Neural crest cell (in vitro differentiated cells): ENCODE results near the gene IFT43. TPM values are rescaled to one million over a fixed set of nuclear protein-coding genes. Genes with fewer than 3 reads are reported as not detected.

Experiments
- DNase-seq: peaks from one replicate; pipeline ENCODE4 v3.0.0; 2021; ENCODE audit warnings: low read depth, mixed read lengths, low spot score
- H3K27ac Mint-ChIP-seq: one replicate; pipeline ENCODE4 v1.8.0; 2021; ENCODE audit warnings: mild to moderate bottlenecking, mixed read lengths; ENCODE audit not compliant: unreplicated experiment
- H3K27me3 Mint-ChIP-seq: 2 replicates; pipeline ENCODE4 v1.8.0; 2021; ENCODE audit warnings: low read depth, mild to moderate bottlenecking, mixed read lengths
- H3K36me3 Mint-ChIP-seq: 2 replicates; pipeline ENCODE4 v1.8.0; 2021; ENCODE audit warnings: low read depth, mild to moderate bottlenecking, mixed read lengths
- H3K4me1 Mint-ChIP-seq: 2 replicates; pipeline ENCODE4 v1.8.0; 2021; ENCODE audit warnings: mixed read lengths
- H3K4me3 Mint-ChIP-seq: one replicate; pipeline ENCODE4 v1.8.0; 2021; ENCODE audit warnings: mild to moderate bottlenecking, mixed read lengths
- H3K9me3 Mint-ChIP-seq: 2 replicates; pipeline ENCODE4 v1.8.0; 2021; ENCODE audit warnings: mixed read lengths
- CTCF ChIP-seq: fragments of 200-600 bp; sonication (generic); conservative IDR thresholded peaks from 2 replicates; pipeline ENCODE4 v1.5.0; 2021; ENCODE audit warnings: antibody characterized with exemption, mild to moderate bottlenecking
- total RNA-seq: library from RNA; stranded (reverse); gene quantifications from 2 replicates; pipeline ENCODE4 v1.2.1, GENCODE V29; 2021

IFT43 gene
- total RNA-seq, 1 donor from 2014 or later, result 34.1 TPM

- Mint-ChIP-seq H3K27ac (no peak overlapping the region), H3K36me3 (peaks cover 11% of the 10 kb centered on the region), H3K27me3 (no peaks in the 10 kb centered on the region), H3K4me3 (no peak overlapping the region), H3K4me1 (peaks cover 4% of the 10 kb centered on the region), H3K9me3 (no peaks in the 10 kb centered on the region)
- TF ChIP-seq CTCF, result no peak
- DNase-seq, result no peak
Observed at GRCh38 chr14:76057914-76058313, 72.4 kb downstream of the IFT43 start.

- H3K4me3 Mint-ChIP-seq, result no peak overlapping the region
- no peak for DNase-seq
- no peak for TF ChIP-seq CTCF
- H3K4me1 Mint-ChIP-seq, result no peaks in the 10 kb centered on the region
- H3K27ac Mint-ChIP-seq, result no peak overlapping the region
- H3K27me3 Mint-ChIP-seq, result no peaks in the 10 kb centered on the region
- H3K9me3 Mint-ChIP-seq, result peaks cover 12% of the 10 kb centered on the region
- peaks cover 39% of the 10 kb centered on the region for H3K36me3 Mint-ChIP-seq
Observed at GRCh38 chr14:76063327-76063726, 77.8 kb downstream of the IFT43 start.

- no peak for TF ChIP-seq CTCF
- Mint-ChIP-seq H3K4me3 (no peak overlapping the region), H3K27me3 (no peaks in the 10 kb centered on the region), H3K36me3 (peaks cover 39% of the 10 kb centered on the region), H3K27ac (no peak overlapping the region), H3K9me3 (peaks cover 12% of the 10 kb centered on the region), H3K4me1 (no peaks in the 10 kb centered on the region)
- no peak for DNase-seq
Observed at GRCh38 chr14:76065519-76065918, 80.0 kb downstream of the IFT43 start.

GRCh38 chr14:76067536-76067935 lies 82.0 kb downstream of the IFT43 start:
- TF ChIP-seq CTCF, result no peak
- Mint-ChIP-seq H3K27ac (no peak overlapping the region), H3K9me3 (peaks cover 12% of the 10 kb centered on the region), H3K27me3 (no peaks in the 10 kb centered on the region), H3K4me1 (no peaks in the 10 kb centered on the region), H3K4me3 (no peak overlapping the region), H3K36me3 (peaks cover 37% of the 10 kb centered on the region)
- DNase-seq, result no peak

GRCh38 chr14:76073717-76074116 lies 88.2 kb downstream of the IFT43 start:
- Mint-ChIP-seq H3K4me1 (peaks cover 5% of the 10 kb centered on the region), H3K9me3 (no peaks in the 10 kb centered on the region), H3K27me3 (no peaks in the 10 kb centered on the region), H3K27ac (no peak overlapping the region), H3K4me3 (no peak overlapping the region), H3K36me3 (peaks cover 6% of the 10 kb centered on the region)
- DNase-seq, result no peak
- TF ChIP-seq CTCF, result no peak

- no peak for DNase-seq
- Mint-ChIP-seq H3K4me3 (no peak overlapping the region), H3K36me3 (peaks cover under 1% of the 10 kb centered on the region), H3K27ac (no peak overlapping the region), H3K27me3 (no peaks in the 10 kb centered on the region), H3K9me3 (no peaks in the 10 kb centered on the region), H3K4me1 (peaks cover 23% of the 10 kb centered on the region)
- no peak for TF ChIP-seq CTCF
Observed at GRCh38 chr14:76077340-76077739, 91.8 kb downstream of the IFT43 start.
